GM12878 (cell line): ENCODE results near the gene MORC4. TPM values are rescaled to one million over a fixed set of nuclear protein-coding genes. Genes with fewer than 3 reads are reported as not detected.

Experiments
- ATAC-seq: fragments of 200-7000 bp; cut with Tn5 transposase; 3 replicates; pipeline ENCODE4 v1.9.1; 2020; ENCODE audit warnings: mild to moderate bottlenecking, moderate library complexity
- BruUV-seq: library from RNA; stranded (reverse); fragments of 400-500 nt; replicated peaks from 2 replicates; lab custom pipeline; 2021; lab: Mats Ljungman, UMichigan
- CTCF ChIA-PET: fragments of 300-600 bp; sonication (Branson Sonifier 250); formaldehyde crosslinking; extraction: SDS; loops from one replicate; lab custom pipeline; 2021; ENCODE audit warnings: inconsistent platforms; lab: Yijun Ruan, JAX
- POLR2A ChIA-PET: fragments of 350-600 bp; formaldehyde crosslinking; extraction: SDS; loops from one replicate; lab custom pipeline; 2021; ENCODE audit warnings: inconsistent platforms; lab: Charles Lee
- RAD21 ChIA-PET: fragments of 300-600 bp; sonication (Branson Sonifier 250); formaldehyde crosslinking; loops from one replicate; lab custom pipeline; 2023; ENCODE audit warnings: antibody characterized with exemption; ENCODE audit not compliant: unreplicated experiment; lab: Charles Lee
- SMC1A ChIA-PET: fragments of 300-600 bp; sonication (Branson Sonifier 250); formaldehyde crosslinking; loops from one replicate; lab custom pipeline; 2023; ENCODE audit not compliant: unreplicated experiment, uncharacterized antibody; lab: Charles Lee
- DNase-seq: peaks from one replicate; pipeline ENCODE4 v3.0.0-alpha.2; 2011; ENCODE audit warnings: low read depth, low spot score
- FAIRE-seq: peaks from 3 replicates; lab custom pipeline; 2011; peaks lifted over from hg19 to GRCh38; lab: Jason Lieb, UNC
- H2AFZ ChIP-seq: 2 replicates; pipeline ENCODE4 v1.6.0; 2011; ENCODE audit warnings: low read depth, low read length, control low read depth; ENCODE audit not compliant: control insufficient read depth
- H3K27ac ChIP-seq: 2 replicates; pipeline ENCODE4 v1.5.1; 2011; ENCODE audit warnings: control low read depth; ENCODE audit not compliant: control insufficient read depth, insufficient read depth
- H3K27me3 ChIP-seq, 2 experiments: replicated peaks in 1 of 2; 2 replicates each; pipeline versions ENCODE4 v1.6.0 to v1.6.1; 2011; ENCODE audit warnings: low read length in 1 of 2; ENCODE audit not compliant: control insufficient read depth in 2 of 2, insufficient read depth in 2 of 2
- H3K36me3 ChIP-seq, 2 experiments: 2 replicates each; pipeline ENCODE4 v1.5.1; 2011; ENCODE audit warnings: low read length in 1 of 2; ENCODE audit not compliant: control insufficient read depth in 2 of 2, insufficient read depth in 2 of 2
- H3K4me1 ChIP-seq: 2 replicates; pipeline ENCODE4 v1.6.1; 2011; ENCODE audit warnings: mild to moderate bottlenecking, low read length, moderate library complexity, mixed read lengths; ENCODE audit not compliant: control insufficient read depth, insufficient read depth
- H3K4me2 ChIP-seq: 2 replicates; pipeline ENCODE4 v1.6.0; 2011; ENCODE audit warnings: control low read depth; ENCODE audit not compliant: control insufficient read depth, insufficient read depth
- H3K4me3 ChIP-seq: fragments of 200-600 bp; sonication (generic); 2 replicates; pipeline ENCODE4 v1.5.1; 2016
- H3K79me2 ChIP-seq: 2 replicates; pipeline ENCODE4 v1.6.0; 2011; ENCODE audit warnings: low read length; ENCODE audit not compliant: control insufficient read depth, insufficient read depth
- H3K9ac ChIP-seq: 2 replicates; pipeline ENCODE4 v1.8.0; 2011; ENCODE audit warnings: low read length, control low read depth, mixed read lengths; ENCODE audit not compliant: control insufficient read depth, insufficient read depth
- H3K9me3 ChIP-seq: replicated peaks from 3 replicates; pipeline ENCODE4 v1.5.1; 2011; ENCODE audit warnings: mild to moderate bottlenecking, low read length; ENCODE audit not compliant: control insufficient read depth, insufficient read depth
- H4K20me1 ChIP-seq: 2 replicates; pipeline ENCODE4 v1.6.0; 2011; ENCODE audit not compliant: control insufficient read depth, insufficient read depth
- CREB1 ChIP-seq: IDR thresholded peaks from 2 replicates; pipeline ENCODE4 v1.6.1; 2012; ENCODE audit warnings: low read depth, mild to moderate bottlenecking, inconsistent platforms
- E4F1 ChIP-seq: fragments of 450-650 bp; IDR thresholded peaks from 2 replicates; pipeline ENCODE4 v1.6.1; 2018; ENCODE audit warnings: borderline replicate concordance, mild to moderate bottlenecking; ENCODE audit not compliant: partially characterized antibody
- IRF5 ChIP-seq: fragments of 450-650 bp; IDR thresholded peaks from 2 replicates; pipeline ENCODE4 v1.6.1; 2017; ENCODE audit warnings: borderline replicate concordance
- KDM1A ChIP-seq: fragments of 200-600 bp; sonication (generic); IDR thresholded peaks from 2 replicates; pipeline ENCODE4 v1.6.1; 2016; ENCODE audit warnings: borderline replicate concordance
- NFXL1 ChIP-seq: fragments of 450-650 bp; IDR thresholded peaks from 2 replicates; pipeline ENCODE4 v1.6.1; 2017; ENCODE audit warnings: antibody characterized with exemption, mild to moderate bottlenecking, borderline replicate concordance
- PAX5 ChIP-seq: IDR thresholded peaks from 2 replicates; pipeline ENCODE4 v1.6.1; 2011; ENCODE audit warnings: low read depth, low read length, borderline replicate concordance
- RAD21 ChIP-seq: IDR thresholded peaks from 2 replicates; pipeline ENCODE4 v1.6.1; 2011; ENCODE audit warnings: mild to moderate bottlenecking, low read depth, low read length, moderate library complexity; ENCODE audit not compliant: insufficient read depth
- RELB ChIP-seq: fragments of 450-650 bp; IDR thresholded peaks from 2 replicates; pipeline ENCODE4 v1.6.1; 2017; ENCODE audit warnings: low read depth, mild to moderate bottlenecking, moderate library complexity
- RFX5 ChIP-seq: IDR thresholded peaks from 2 replicates; pipeline ENCODE4 v1.6.1; 2011; ENCODE audit warnings: low read depth, low read length, improper control_type of control experiment
- SIN3A ChIP-seq: IDR thresholded peaks from 2 replicates; pipeline ENCODE4 v1.6.1; 2012; ENCODE audit warnings: low read depth, low read length, improper control_type of control experiment
- TARDBP ChIP-seq: IDR thresholded peaks from 2 replicates; pipeline ENCODE4 v1.6.1; 2016; ENCODE audit warnings: borderline replicate concordance
- TCF3 ChIP-seq: IDR thresholded peaks from 2 replicates; pipeline ENCODE4 v1.6.1; 2012; ENCODE audit warnings: low read depth, mild to moderate bottlenecking, low read length, borderline replicate concordance; ENCODE audit not compliant: insufficient read depth
- USF1 ChIP-seq: IDR thresholded peaks from 2 replicates; pipeline ENCODE4 v1.6.1; 2011; ENCODE audit warnings: borderline replicate concordance, low read depth, mild to moderate bottlenecking, moderate library complexity, mixed read lengths, low read length; ENCODE audit not compliant: insufficient read depth; ENCODE audit errors: extremely low read length
- ZNF384 ChIP-seq: IDR thresholded peaks from 2 replicates; pipeline ENCODE4 v1.6.1; 2012; ENCODE audit warnings: low read depth, mild to moderate bottlenecking, low read length, improper control_type of control experiment, borderline replicate concordance
- ZSCAN29 ChIP-seq: fragments of 450-650 bp; IDR thresholded peaks from 2 replicates; pipeline ENCODE4 v1.6.1; 2017; ENCODE audit warnings: mild to moderate bottlenecking, moderate library complexity
- in situ Hi-C: fragments of 300-500 bp; cut with MboI; formaldehyde crosslinking; loops from 9 replicates; pipeline ENCODE4 v1.14.3; 2018; ENCODE audit warnings: mixed read lengths
- intact Hi-C: fragments of 100-400 bp; cut with micrococcal nuclease; formaldehyde crosslinking; loops from one replicate; pipeline ENCODE4 v1.14.2; 2022; ENCODE audit not compliant: unreplicated experiment
- polyA plus RNA-seq, 11 experiments: library from polyadenylated mRNA; depleted of rRNA in 4 of 11; unstranded in 6 of 11; stranded (reverse) in 5 of 11; fragments of >200 nt; fragmentation: Nextera tagmentation in 4 of 11; fragmentation: Illumina TruSeq in 1 of 11; extraction: Ambion mirVana in 4 of 11; extraction: Trizol in 1 of 11; gene quantifications; 1 replicate in 1 of 11; 2 replicates in 10 of 11; pipeline versions ENCODE4 v1.2.1 to v1.2.3, GENCODE V29; 2011 to 2016; ENCODE audit warnings: inconsistent platforms in 2 of 11, missing spikeins in 2 of 11, low read depth in 1 of 11
- total RNA-seq, 4 experiments: library from RNA; depleted of rRNA in 3 of 4; stranded (reverse); fragments of >200 nt in 3 of 4; fragmentation: Illumina TruSeq in 1 of 4; extraction: Trizol in 1 of 4; gene quantifications; 2 replicates each; pipeline versions ENCODE4 v1.2.1 to v1.2.3, GENCODE V29; 2013 to 2021

The MORC4 gene
- total and polyA plus RNA-seq, 10 of the 15 experiments (the other 5 are each of a cell fraction or from before 2014, with no cell fraction given) = 0.03 to 0.65 (median 0.26) TPM

- no peak for TF ChIP-seq IRF5
- TF ChIP-seq NFXL1 = no peak
- TF ChIP-seq E4F1 = no peak
- no peak for TF ChIP-seq KDM1A
- no peak for TF ChIP-seq SIN3A
- no peak for TF ChIP-seq RAD21
- no peak for TF ChIP-seq CREB1
- no peak for TF ChIP-seq USF1
Observed at GRCh38 chrX:106964290-106964689, 35.7 kb downstream of the MORC4 start (continued).

GRCh38 chrX:106963111-106963510 lies 36.9 kb downstream of the MORC4 start:
- Histone ChIP-seq H2AFZ (no peak overlapping the region), H3K4me2 (no peak overlapping the region), H3K4me3 (no peak overlapping the region), H3K9ac (no peak overlapping the region), H3K36me3 (no peaks in the 10 kb centered on the region), H3K4me1 (no peaks in the 10 kb centered on the region), H3K27ac (no peak overlapping the region), H3K27me3 (no peaks in the 10 kb centered on the region), H3K79me2 (no peaks in the 10 kb centered on the region), H3K9me3 (no peaks in the 10 kb centered on the region), H4K20me1 (no peaks in the 10 kb centered on the region)
- CTCF ChIA-PET = no interaction called here
- RAD21 ChIA-PET = no interaction called here
- intact Hi-C loops = no loop called here
- no TSS peak for BruUV-seq
- ATAC-seq (no peak), DNase-seq (no peak), FAIRE-seq (no peak)
- in situ Hi-C loops = no loop called here
- SMC1A ChIA-PET = interaction anchor here (1.6 kb wide), 1 partner anchor 41 kb away, joined by 4 read pairs; no protein-coding TSS in a partner anchor
- POLR2A ChIA-PET = interaction anchor here (0.7 kb wide), 1 partner anchor 388 kb away, joined by 3 read pairs; no protein-coding TSS in a partner anchor
- TF ChIP-seq PAX5 = no peak
- TF ChIP-seq RFX5 = no peak
- TF ChIP-seq ZNF384 = no peak
- TF ChIP-seq ZSCAN29 = no peak
- no peak for TF ChIP-seq RELB
- no peak for TF ChIP-seq TARDBP
- no peak for TF ChIP-seq TCF3
